Progenitor cell of endocrine pancreas (in vitro differentiated cells): ENCODE measurements around the gene GPRC5C. TPM values are rescaled to one million over a fixed set of nuclear protein-coding genes. Genes with fewer than 3 reads are reported as not detected.
"Not testable (repeated sequence)": the region's sequence is repeated elsewhere in the genome, so short reads cannot be mapped to it uniquely, and the experiment has no call there.

Experiments used
- DNase-seq: peaks from one replicate; pipeline ENCODE4 v3.0.0; 2021; ENCODE audit warnings: low spot score; ENCODE audit not compliant: unreplicated experiment
- H3K27ac Mint-ChIP-seq: 2 replicates; pipeline ENCODE4 v1.8.0; 2021; ENCODE audit warnings: mild to moderate bottlenecking, moderate library complexity, mixed read lengths
- H3K27me3 Mint-ChIP-seq: 2 replicates; pipeline ENCODE4 v1.8.0; 2021; ENCODE audit warnings: mixed read lengths
- H3K36me3 Mint-ChIP-seq: 2 replicates; pipeline ENCODE4 v1.8.0; 2022; ENCODE audit warnings: mixed read lengths; ENCODE audit not compliant: insufficient read depth
- H3K4me1 Mint-ChIP-seq: 2 replicates; pipeline ENCODE4 v1.8.0; 2021; ENCODE audit warnings: low read depth, mixed read lengths
- H3K4me3 Mint-ChIP-seq: 2 replicates; pipeline ENCODE4 v1.8.0; 2021; ENCODE audit warnings: low read depth, mild to moderate bottlenecking, moderate library complexity, mixed read lengths
- H3K9me3 Mint-ChIP-seq: 2 replicates; pipeline ENCODE4 v1.8.0; 2021; ENCODE audit warnings: low read depth, mixed read lengths
- total RNA-seq: library from RNA; stranded (reverse); gene quantifications from 2 replicates; pipeline ENCODE4 v1.2.1, GENCODE V29; 2021
- TF ChIP-seq, protein P1 (sequence below): fragments of 200-600 bp; sonication (generic); IDR thresholded peaks from one replicate; pipeline ENCODE4 v1.5.0; 2021; ENCODE audit warnings: antibody characterized with exemption, mild to moderate bottlenecking; ENCODE audit not compliant: unreplicated experiment

GPRC5C gene
- total RNA-seq, 1 donor from 2014 or later = 207 TPM

DNA sequence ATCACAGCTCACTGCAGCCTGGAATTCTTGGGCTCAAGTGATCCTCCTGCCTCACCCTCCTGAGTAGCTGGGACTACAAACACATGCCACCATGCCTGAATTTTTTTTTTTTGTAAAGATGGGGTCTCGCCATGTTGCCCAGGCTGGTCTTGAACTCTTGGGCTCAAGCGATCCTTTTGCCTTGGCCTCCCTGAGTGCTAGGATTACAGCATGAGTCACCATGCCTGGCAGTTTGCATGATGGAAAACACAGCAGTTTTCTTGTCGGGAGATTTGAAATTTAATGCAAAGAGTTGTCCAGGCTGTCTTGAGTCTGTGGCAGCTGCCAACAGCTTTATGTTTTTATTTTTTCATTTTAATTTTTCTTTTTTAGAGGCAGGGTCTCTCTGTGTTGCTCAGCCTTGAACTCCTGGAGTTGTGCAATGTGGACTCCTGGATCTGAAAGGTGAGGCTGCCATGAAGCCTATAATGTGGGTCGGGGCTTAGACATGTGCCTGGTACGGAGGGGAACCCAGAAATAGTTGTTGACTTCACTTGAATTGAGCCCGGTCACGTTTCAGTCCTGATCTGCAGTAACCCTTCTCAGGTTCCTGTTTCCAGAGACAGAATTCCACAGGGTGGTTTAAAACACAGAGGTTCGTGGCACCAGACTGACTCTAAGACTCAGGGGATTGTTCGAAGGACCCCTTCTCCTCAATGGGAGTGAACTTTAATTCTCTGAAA lies 53.3 kb downstream of the GPRC5C start:
- Mint-ChIP-seq H3K27me3 (peaks cover 12% of the 10 kb centered on the region), H3K27ac (no peak overlapping the region)

DNA sequence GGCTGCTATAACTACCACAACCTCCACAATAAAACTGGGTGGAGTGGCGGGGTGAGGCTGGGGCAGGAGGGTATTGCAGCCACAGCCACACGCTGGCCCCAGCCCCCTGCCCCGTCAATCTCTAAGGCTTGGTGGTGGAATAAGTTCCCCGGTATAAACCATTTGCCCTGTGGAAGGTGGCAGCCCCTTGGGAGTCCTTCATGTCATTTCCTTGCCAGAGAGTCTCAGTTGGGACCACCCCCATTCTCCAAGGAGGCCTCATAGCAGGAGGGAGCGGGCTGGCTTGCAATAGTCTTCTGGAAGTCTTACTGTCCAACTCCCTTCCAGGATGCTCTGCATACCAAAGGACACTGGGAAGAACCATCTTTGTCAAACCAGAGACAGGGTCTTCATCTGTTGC lies 54.0 kb downstream of the GPRC5C start:
- peaks cover 10% of the 10 kb centered on the region for H3K9me3 Mint-ChIP-seq
- DNase-seq = no peak
- no peaks in the 10 kb centered on the region for H3K4me1 Mint-ChIP-seq
- TF ChIP-seq, protein P1, sequence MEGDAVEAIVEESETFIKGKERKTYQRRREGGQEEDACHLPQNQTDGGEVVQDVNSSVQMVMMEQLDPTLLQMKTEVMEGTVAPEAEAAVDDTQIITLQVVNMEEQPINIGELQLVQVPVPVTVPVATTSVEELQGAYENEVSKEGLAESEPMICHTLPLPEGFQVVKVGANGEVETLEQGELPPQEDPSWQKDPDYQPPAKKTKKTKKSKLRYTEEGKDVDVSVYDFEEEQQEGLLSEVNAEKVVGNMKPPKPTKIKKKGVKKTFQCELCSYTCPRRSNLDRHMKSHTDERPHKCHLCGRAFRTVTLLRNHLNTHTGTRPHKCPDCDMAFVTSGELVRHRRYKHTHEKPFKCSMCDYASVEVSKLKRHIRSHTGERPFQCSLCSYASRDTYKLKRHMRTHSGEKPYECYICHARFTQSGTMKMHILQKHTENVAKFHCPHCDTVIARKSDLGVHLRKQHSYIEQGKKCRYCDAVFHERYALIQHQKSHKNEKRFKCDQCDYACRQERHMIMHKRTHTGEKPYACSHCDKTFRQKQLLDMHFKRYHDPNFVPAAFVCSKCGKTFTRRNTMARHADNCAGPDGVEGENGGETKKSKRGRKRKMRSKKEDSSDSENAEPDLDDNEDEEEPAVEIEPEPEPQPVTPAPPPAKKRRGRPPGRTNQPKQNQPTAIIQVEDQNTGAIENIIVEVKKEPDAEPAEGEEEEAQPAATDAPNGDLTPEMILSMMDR = no peak
- peaks cover 9% of the 10 kb centered on the region for H3K27me3 Mint-ChIP-seq
- no peak overlapping the region for H3K4me3 Mint-ChIP-seq
- no peaks in the 10 kb centered on the region for H3K36me3 Mint-ChIP-seq
- H3K27ac Mint-ChIP-seq = no peak overlapping the region

More for the DNA sequence above, 53.3 kb downstream of the GPRC5C start:
- Mint-ChIP-seq H3K4me3 (no peak overlapping the region), H3K36me3 (no peaks in the 10 kb centered on the region), H3K9me3 (peaks cover 10% of the 10 kb centered on the region), H3K4me1 (no peaks in the 10 kb centered on the region)
- TF ChIP-seq, protein P1 = no peak
- DNase-seq = no peak

DNA sequence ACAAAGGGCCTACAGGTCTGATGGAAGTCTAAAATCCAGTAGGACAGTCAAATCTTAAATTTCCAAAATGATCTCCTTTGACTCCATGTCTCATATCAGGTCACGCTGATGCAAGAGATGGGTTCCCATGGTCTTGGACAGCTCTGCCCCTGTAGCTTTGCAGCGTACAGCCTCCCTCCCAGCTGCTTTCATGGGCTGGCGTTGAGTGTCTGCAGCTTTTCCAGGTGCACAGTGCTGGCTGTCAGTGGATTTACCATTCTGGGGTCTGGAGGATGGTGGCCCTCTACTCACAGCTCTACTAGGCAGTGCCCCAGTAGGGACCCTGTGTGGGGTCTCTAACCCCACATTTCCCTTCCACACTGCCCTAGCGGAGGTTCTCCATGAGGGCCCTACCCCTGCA lies 56.4 kb downstream of the GPRC5C start:
- H3K36me3 Mint-ChIP-seq, DNase-seq, H3K4me3 Mint-ChIP-seq, H3K27ac Mint-ChIP-seq, H3K4me1 Mint-ChIP-seq, H3K27me3 Mint-ChIP-seq: not testable (repeated sequence)
- peaks cover 10% of the 10 kb centered on the region for H3K9me3 Mint-ChIP-seq

DNA sequence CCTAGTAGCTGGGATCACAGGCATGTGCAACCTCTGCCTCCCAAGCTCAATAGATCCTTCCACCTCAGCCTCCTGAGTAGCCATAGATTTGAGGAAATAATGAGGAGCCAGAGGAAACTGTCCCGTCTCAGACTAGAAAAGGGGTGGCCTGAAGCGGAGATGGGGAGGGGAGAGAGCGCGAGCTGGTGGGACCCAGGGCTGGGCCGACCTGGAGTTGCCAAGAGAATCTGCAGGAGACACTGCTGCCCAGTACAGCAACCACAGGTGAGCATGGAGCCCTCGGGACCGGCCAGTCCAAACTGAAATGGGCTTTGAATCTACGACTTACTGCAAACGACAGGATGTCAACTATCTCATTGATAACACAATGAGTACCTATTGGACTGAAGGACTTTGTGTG lies 58.8 kb downstream of the GPRC5C start:
- no peak overlapping the region for H3K4me3 Mint-ChIP-seq
- peaks cover 10% of the 10 kb centered on the region for H3K9me3 Mint-ChIP-seq
- no peak overlapping the region for H3K27ac Mint-ChIP-seq
- TF ChIP-seq, protein P1 = no peak
- peaks cover 12% of the 10 kb centered on the region for H3K4me1 Mint-ChIP-seq
- H3K27me3 Mint-ChIP-seq = no peaks in the 10 kb centered on the region
- DNase-seq = no peak
- no peaks in the 10 kb centered on the region for H3K36me3 Mint-ChIP-seq

DNA sequence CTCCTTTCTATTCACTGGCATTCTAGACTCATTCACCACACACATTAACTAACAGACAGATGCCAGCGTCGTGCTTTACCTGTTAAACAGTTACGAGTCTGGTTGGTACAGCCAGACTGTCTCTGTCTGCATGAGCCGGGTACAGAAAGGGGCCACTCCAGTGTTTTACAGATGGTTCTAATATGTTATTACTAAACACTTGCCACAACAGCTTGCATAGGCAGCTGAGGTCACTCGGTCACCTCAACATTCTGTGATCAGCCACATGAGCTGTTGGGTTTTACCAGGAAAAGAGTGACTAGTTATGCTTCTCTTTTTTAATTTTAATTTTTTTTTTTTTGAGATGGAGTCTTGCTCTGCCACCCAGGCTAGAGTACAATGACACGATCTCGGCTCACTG lies 59.7 kb downstream of the GPRC5C start:
- no peak for DNase-seq

More for the DNA sequence above, 59.7 kb downstream of the GPRC5C start:
- Mint-ChIP-seq H3K9me3 (peaks cover 10% of the 10 kb centered on the region), H3K27me3 (no peaks in the 10 kb centered on the region), H3K36me3 (no peaks in the 10 kb centered on the region), H3K27ac (no peak overlapping the region), H3K4me3 (no peak overlapping the region), H3K4me1 (peaks cover 12% of the 10 kb centered on the region)
- TF ChIP-seq, protein P1 = no peak
